WTC11 (cell line): ENCODE data around the gene STX5. TPM values are rescaled to one million over a fixed set of nuclear protein-coding genes. Genes with fewer than 3 reads are reported as not detected.

Source experiments
- AR ChIP-seq: fragments of 250-450 bp; sonication (Bioruptor Pico); IDR thresholded peaks from 2 replicates; pipeline ENCODE4 v1.9.0; 2021; ENCODE audit warnings: mild to moderate bottlenecking
- ATF6 ChIP-seq: sonication (generic); formaldehyde crosslinking; IDR thresholded peaks from 2 replicates; pipeline ENCODE4 v1.8.1; 2023; ENCODE audit warnings: mild to moderate bottlenecking, missing genetic modification reagents
- CBFB ChIP-seq: sonication (generic); formaldehyde crosslinking; IDR thresholded peaks from 2 replicates; pipeline ENCODE4 v1.8.1; 2022; ENCODE audit warnings: mild to moderate bottlenecking, low read depth, missing genetic modification reagents
- E2F5 ChIP-seq: sonication (generic); formaldehyde crosslinking; IDR thresholded peaks from 2 replicates; pipeline ENCODE4 v1.8.1; 2022; ENCODE audit warnings: mild to moderate bottlenecking, moderate library complexity, missing genetic modification reagents
- FOXK1 ChIP-seq: sonication (generic); formaldehyde crosslinking; IDR thresholded peaks from 2 replicates; pipeline ENCODE4 v1.8.0; 2022; ENCODE audit warnings: mild to moderate bottlenecking, moderate library complexity, missing genetic modification reagents
- MXD4 ChIP-seq: fragments of 250-450 bp; sonication (Bioruptor Pico); IDR thresholded peaks from 2 replicates; pipeline ENCODE4 v1.8.0; 2021; ENCODE audit warnings: mild to moderate bottlenecking, moderate library complexity, borderline replicate concordance
- MYBL2 ChIP-seq: sonication (generic); formaldehyde crosslinking; IDR thresholded peaks from 2 replicates; pipeline ENCODE4 v1.8.1; 2023; ENCODE audit warnings: mild to moderate bottlenecking, moderate library complexity, missing genetic modification reagents
- NFYB ChIP-seq: sonication (generic); formaldehyde crosslinking; conservative IDR thresholded peaks from 2 replicates; pipeline ENCODE4 v1.8.0; 2022; ENCODE audit warnings: low read depth, missing genetic modification reagents
- NR1H2 ChIP-seq: sonication (generic); formaldehyde crosslinking; IDR thresholded peaks from 2 replicates; pipeline ENCODE4 v1.9.0; 2021; ENCODE audit warnings: mild to moderate bottlenecking, moderate library complexity, missing genetic modification reagents
- SOX15 ChIP-seq: fragments of 250-450 bp; sonication (Bioruptor Pico); IDR thresholded peaks from 2 replicates; pipeline ENCODE4 v1.9.0; 2021; ENCODE audit warnings: mild to moderate bottlenecking
- STAT6 ChIP-seq: sonication (generic); formaldehyde crosslinking; conservative IDR thresholded peaks from 2 replicates; pipeline ENCODE4 v1.8.1; 2023; ENCODE audit warnings: mild to moderate bottlenecking, low read depth, missing genetic modification reagents, moderate library complexity
- TEAD4 ChIP-seq: sonication (generic); formaldehyde crosslinking; IDR thresholded peaks from 2 replicates; pipeline ENCODE4 v1.8.0; 2022; ENCODE audit warnings: mild to moderate bottlenecking, missing genetic modification reagents
- ZNF121 ChIP-seq: sonication (generic); formaldehyde crosslinking; IDR thresholded peaks from 2 replicates; pipeline ENCODE4 v1.8.0; 2023; ENCODE audit warnings: missing genetic modification reagents
- ZNF263 ChIP-seq: sonication (generic); formaldehyde crosslinking; IDR thresholded peaks from 2 replicates; pipeline ENCODE4 v1.8.1; 2022; ENCODE audit warnings: low read depth, mild to moderate bottlenecking, moderate library complexity, missing genetic modification reagents
- ZNF423 ChIP-seq: fragments of 250-450 bp; sonication (Bioruptor Pico); IDR thresholded peaks from 2 replicates; pipeline ENCODE4 v2.1.2; 2022; ENCODE audit warnings: mild to moderate bottlenecking, moderate library complexity
- ZSCAN18 ChIP-seq: fragments of 250-450 bp; sonication (Bioruptor Pico); IDR thresholded peaks from 2 replicates; pipeline ENCODE4 v2.1.2; 2022; ENCODE audit warnings: mild to moderate bottlenecking, moderate library complexity
- total RNA-seq: library from RNA; stranded (reverse); gene quantifications from 3 replicates; pipeline ENCODE4 v1.2.3, GENCODE V29; 2021
- TF ChIP-seq, protein P1 (sequence below): sonication (generic); formaldehyde crosslinking; IDR thresholded peaks from 2 replicates; pipeline ENCODE4 v1.8.0; 2023; ENCODE audit warnings: mild to moderate bottlenecking, missing genetic modification reagents
- TF ChIP-seq, protein P2 (sequence below): fragments of 250-450 bp; sonication (Bioruptor Pico); IDR thresholded peaks from 2 replicates; pipeline ENCODE4 v1.9.0; 2021; ENCODE audit warnings: mild to moderate bottlenecking
- TF ChIP-seq, protein P3 (sequence below): sonication (generic); formaldehyde crosslinking; IDR thresholded peaks from 2 replicates; pipeline ENCODE4 v1.8.0; 2023; ENCODE audit warnings: missing genetic modification reagents
- TF ChIP-seq, protein P4 (sequence below): sonication (generic); formaldehyde crosslinking; IDR thresholded peaks from 2 replicates; pipeline ENCODE4 v1.8.0; 2022; ENCODE audit warnings: mild to moderate bottlenecking, missing genetic modification reagents
- TF ChIP-seq, protein P5 (sequence below): sonication (generic); formaldehyde crosslinking; IDR thresholded peaks from 2 replicates; pipeline ENCODE4 v1.8.1; 2023; ENCODE audit warnings: mild to moderate bottlenecking, missing genetic modification reagents, moderate library complexity

STX5 gene
- total RNA-seq, 1 experiment from 2014 or later: 30.2 TPM

DNA sequence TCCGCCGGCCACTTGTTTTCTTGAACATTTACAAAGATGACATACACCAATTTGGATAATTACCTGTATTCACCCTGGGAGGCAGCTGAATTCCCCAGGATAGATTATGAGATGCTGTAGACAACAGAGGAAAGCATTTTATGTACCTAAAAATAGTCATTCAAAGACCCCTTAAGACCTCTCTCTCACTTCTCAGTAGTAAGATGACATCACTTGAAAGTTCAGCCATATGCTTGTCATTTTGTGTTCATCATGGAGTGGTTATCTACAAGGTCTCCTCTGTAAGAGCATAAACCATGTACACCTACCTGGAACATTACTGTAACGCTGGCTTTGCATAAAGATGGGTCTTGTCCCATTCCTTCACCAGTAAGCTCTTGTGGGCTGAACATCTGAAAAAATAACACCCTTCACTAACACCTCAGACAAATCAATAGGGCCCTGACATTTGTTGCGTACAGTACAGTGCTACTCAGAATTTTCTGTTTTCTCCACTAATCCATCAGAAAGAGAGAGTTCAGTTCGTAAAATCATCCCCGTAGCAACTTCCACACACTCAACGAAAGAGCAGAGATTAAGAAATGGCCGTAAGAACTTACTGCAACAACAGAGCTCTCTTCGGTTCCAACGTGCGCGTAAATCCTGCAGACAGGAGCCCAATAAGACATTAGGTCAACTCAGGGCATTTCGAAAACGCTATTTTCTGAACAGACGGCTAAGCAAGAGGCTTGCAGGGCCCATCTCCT lies 23.1 kb upstream of the STX5 start (continued):
- TF ChIP-seq TEAD4 (CRISPR knock-in tag): no peak; the same call in 1 of the 2 replicates
- TF ChIP-seq ZNF423: no peak
- TF ChIP-seq, protein P1, sequence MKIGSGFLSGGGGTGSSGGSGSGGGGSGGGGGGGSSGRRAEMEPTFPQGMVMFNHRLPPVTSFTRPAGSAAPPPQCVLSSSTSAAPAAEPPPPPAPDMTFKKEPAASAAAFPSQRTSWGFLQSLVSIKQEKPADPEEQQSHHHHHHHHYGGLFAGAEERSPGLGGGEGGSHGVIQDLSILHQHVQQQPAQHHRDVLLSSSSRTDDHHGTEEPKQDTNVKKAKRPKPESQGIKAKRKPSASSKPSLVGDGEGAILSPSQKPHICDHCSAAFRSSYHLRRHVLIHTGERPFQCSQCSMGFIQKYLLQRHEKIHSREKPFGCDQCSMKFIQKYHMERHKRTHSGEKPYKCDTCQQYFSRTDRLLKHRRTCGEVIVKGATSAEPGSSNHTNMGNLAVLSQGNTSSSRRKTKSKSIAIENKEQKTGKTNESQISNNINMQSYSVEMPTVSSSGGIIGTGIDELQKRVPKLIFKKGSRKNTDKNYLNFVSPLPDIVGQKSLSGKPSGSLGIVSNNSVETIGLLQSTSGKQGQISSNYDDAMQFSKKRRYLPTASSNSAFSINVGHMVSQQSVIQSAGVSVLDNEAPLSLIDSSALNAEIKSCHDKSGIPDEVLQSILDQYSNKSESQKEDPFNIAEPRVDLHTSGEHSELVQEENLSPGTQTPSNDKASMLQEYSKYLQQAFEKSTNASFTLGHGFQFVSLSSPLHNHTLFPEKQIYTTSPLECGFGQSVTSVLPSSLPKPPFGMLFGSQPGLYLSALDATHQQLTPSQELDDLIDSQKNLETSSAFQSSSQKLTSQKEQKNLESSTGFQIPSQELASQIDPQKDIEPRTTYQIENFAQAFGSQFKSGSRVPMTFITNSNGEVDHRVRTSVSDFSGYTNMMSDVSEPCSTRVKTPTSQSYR: no peak
- no peak for TF ChIP-seq CBFB
- no peak for TF ChIP-seq FOXK1 (CRISPR knock-in tag)
- TF ChIP-seq NFYB: 0 out of 2 replicates have a peak, but pooled peaks have one; percentile 17
- TF ChIP-seq STAT6: no peak
- TF ChIP-seq NR1H2 (CRISPR knock-in tag): no peak
- TF ChIP-seq MXD4: no peak
- TF ChIP-seq, protein P2, sequence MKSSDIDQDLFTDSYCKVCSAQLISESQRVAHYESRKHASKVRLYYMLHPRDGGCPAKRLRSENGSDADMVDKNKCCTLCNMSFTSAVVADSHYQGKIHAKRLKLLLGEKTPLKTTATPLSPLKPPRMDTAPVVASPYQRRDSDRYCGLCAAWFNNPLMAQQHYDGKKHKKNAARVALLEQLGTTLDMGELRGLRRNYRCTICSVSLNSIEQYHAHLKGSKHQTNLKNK (CRISPR knock-in tag): no peak
- TF ChIP-seq AR (CRISPR knock-in tag): no peak; the same call in 1 of the 2 replicates
- no peak for TF ChIP-seq MYBL2 (CRISPR knock-in tag)
- TF ChIP-seq ZSCAN18: no peak
- TF ChIP-seq, protein P3, sequence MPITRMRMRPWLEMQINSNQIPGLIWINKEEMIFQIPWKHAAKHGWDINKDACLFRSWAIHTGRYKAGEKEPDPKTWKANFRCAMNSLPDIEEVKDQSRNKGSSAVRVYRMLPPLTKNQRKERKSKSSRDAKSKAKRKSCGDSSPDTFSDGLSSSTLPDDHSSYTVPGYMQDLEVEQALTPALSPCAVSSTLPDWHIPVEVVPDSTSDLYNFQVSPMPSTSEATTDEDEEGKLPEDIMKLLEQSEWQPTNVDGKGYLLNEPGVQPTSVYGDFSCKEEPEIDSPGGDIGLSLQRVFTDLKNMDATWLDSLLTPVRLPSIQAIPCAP (CRISPR knock-in tag): no peak
- no peak for TF ChIP-seq E2F5
- TF ChIP-seq, protein P4, sequence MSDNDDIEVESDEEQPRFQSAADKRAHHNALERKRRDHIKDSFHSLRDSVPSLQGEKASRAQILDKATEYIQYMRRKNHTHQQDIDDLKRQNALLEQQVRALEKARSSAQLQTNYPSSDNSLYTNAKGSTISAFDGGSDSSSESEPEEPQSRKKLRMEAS: no peak
- no peak for TF ChIP-seq ZNF121 (CRISPR knock-in tag)
- no peak for TF ChIP-seq ZNF263 (CRISPR knock-in tag)
- TF ChIP-seq, protein P5, sequence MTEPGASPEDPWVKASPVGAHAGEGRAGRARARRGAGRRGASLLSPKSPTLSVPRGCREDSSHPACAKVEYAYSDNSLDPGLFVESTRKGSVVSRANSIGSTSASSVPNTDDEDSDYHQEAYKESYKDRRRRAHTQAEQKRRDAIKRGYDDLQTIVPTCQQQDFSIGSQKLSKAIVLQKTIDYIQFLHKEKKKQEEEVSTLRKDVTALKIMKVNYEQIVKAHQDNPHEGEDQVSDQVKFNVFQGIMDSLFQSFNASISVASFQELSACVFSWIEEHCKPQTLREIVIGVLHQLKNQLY: no peak
- no peak for TF ChIP-seq SOX15 (CRISPR knock-in tag)
- no peak for TF ChIP-seq ATF6
